GM23338 (cell line): ENCODE measurements around the gene CACNA2D4. TPM values are rescaled to one million over a fixed set of nuclear protein-coding genes. Genes with fewer than 3 reads are reported as not detected.

ENCODE experiments used
- ATAC-seq: fragments of 200-7000 bp; cut with Tn5 transposase; 3 replicates; pipeline ENCODE4 v1.9.1; 2020
- DNase-seq: peaks from one replicate; pipeline ENCODE4 v3.0.0-alpha.2; 2015; ENCODE audit warnings: low spot score
- H2AFZ ChIP-seq: fragments of 200-600 bp; sonication (generic); 2 replicates; pipeline ENCODE4 v1.8.0; 2016; ENCODE audit warnings: antibody characterized with exemption, mild to moderate bottlenecking, moderate library complexity
- H3F3A ChIP-seq: fragments of 200-600 bp; sonication (generic); replicated peaks from 2 replicates; pipeline ENCODE4 v1.8.0; 2017; ENCODE audit warnings: antibody characterized with exemption, mixed run types, low read depth
- H3K27ac ChIP-seq: fragments of 200-600 bp; sonication (generic); 2 replicates; pipeline ENCODE4 v1.6.1; 2016; ENCODE audit warnings: low read depth
- H3K27me3 ChIP-seq: fragments of 200-600 bp; sonication (generic); 2 replicates; pipeline ENCODE4 v1.8.0; 2016; ENCODE audit warnings: mild to moderate bottlenecking, mixed run types, moderate library complexity; ENCODE audit not compliant: insufficient read depth
- H3K36me3 ChIP-seq: fragments of 200-600 bp; sonication (generic); 2 replicates; pipeline ENCODE4 v1.8.0; 2016; ENCODE audit warnings: mild to moderate bottlenecking; ENCODE audit not compliant: insufficient read depth
- H3K4me1 ChIP-seq: fragments of 200-600 bp; sonication (generic); 2 replicates; pipeline ENCODE4 v1.8.0; 2016; ENCODE audit warnings: mild to moderate bottlenecking, moderate library complexity; ENCODE audit not compliant: insufficient read depth
- H3K4me2 ChIP-seq: fragments of 200-600 bp; sonication (generic); 2 replicates; pipeline ENCODE4 v1.7.1; 2017; ENCODE audit warnings: mixed run types
- H3K4me3 ChIP-seq: fragments of 200-600 bp; sonication (generic); 2 replicates; pipeline ENCODE4 v1.6.1; 2016; ENCODE audit warnings: mixed run types
- H3K79me2 ChIP-seq: fragments of 200-600 bp; sonication (generic); replicated peaks from 2 replicates; pipeline ENCODE4 v1.8.0; 2017; ENCODE audit warnings: mild to moderate bottlenecking; ENCODE audit not compliant: insufficient read depth
- H3K9me2 ChIP-seq: fragments of 200-600 bp; sonication (generic); 2 replicates; pipeline ENCODE4 v1.8.0; 2017; ENCODE audit not compliant: insufficient read depth
- H4K20me1 ChIP-seq: fragments of 200-600 bp; sonication (generic); replicated peaks from 2 replicates; pipeline ENCODE4 v1.8.0; 2017; ENCODE audit warnings: mild to moderate bottlenecking; ENCODE audit not compliant: insufficient read depth
- H3K27ac Mint-ChIP-seq: 2 replicates; pipeline ENCODE4 v1.8.0; 2020; ENCODE audit warnings: inconsistent platforms, mild to moderate bottlenecking, moderate library complexity, mixed read lengths
- H3K27me3 Mint-ChIP-seq: 3 replicates; pipeline ENCODE4 v1.8.0; 2022; ENCODE audit warnings: low read depth, mild to moderate bottlenecking, moderate library complexity, mixed read lengths, inconsistent platforms; ENCODE audit not compliant: insufficient read depth, poor library complexity
- H3K36me3 Mint-ChIP-seq: 3 replicates; pipeline ENCODE4 v1.8.0; 2021; ENCODE audit warnings: low read depth, mild to moderate bottlenecking, inconsistent platforms, moderate library complexity, mixed read lengths
- H3K4me1 Mint-ChIP-seq: 3 replicates; pipeline ENCODE4 v1.8.0; 2020; ENCODE audit warnings: mild to moderate bottlenecking, inconsistent platforms, mixed read lengths
- H3K4me3 Mint-ChIP-seq: 3 replicates; pipeline ENCODE4 v1.8.0; 2021; ENCODE audit warnings: moderate library complexity, mild to moderate bottlenecking, inconsistent platforms, mixed read lengths
- H3K9me3 Mint-ChIP-seq: 3 replicates; pipeline ENCODE4 v1.8.0; 2020; ENCODE audit warnings: moderate library complexity, mild to moderate bottlenecking, inconsistent platforms, mixed read lengths
- CREB1 ChIP-seq: fragments of 250-450 bp; sonication (Bioruptor Pico); IDR thresholded peaks from 2 replicates; pipeline ENCODE4 v1.5.0; 2020; ENCODE audit warnings: low read depth, mild to moderate bottlenecking, moderate library complexity
- CTCF ChIP-seq, 2 experiments: fragments of 200-600 bp in 1 of 2; sonication (generic) in 1 of 2; conservative IDR thresholded peaks; 2 replicates each; pipeline versions ENCODE4 v1.5.1 to v1.6.1; 2016 to 2017; ENCODE audit warnings: antibody characterized with exemption in 2 of 2, low read depth in 2 of 2, mild to moderate bottlenecking in 2 of 2, moderate library complexity in 1 of 2
- EZH2 ChIP-seq: fragments of 200-600 bp; sonication (generic); IDR thresholded peaks from one replicate; pipeline ENCODE4 v1.8.0; 2017; ENCODE audit warnings: antibody characterized with exemption, mild to moderate bottlenecking, low read depth; ENCODE audit not compliant: unreplicated experiment
- EZH2phosphoT487 ChIP-seq: fragments of 200-600 bp; sonication (generic); IDR thresholded peaks from one replicate; pipeline ENCODE4 v1.8.1; 2018; ENCODE audit warnings: antibody characterized with exemption; ENCODE audit not compliant: unreplicated experiment
- JUNB ChIP-seq: IDR thresholded peaks from one replicate; pipeline ENCODE4 v1.6.1; 2016; ENCODE audit warnings: antibody characterized with exemption; ENCODE audit not compliant: unreplicated experiment
- NANOG ChIP-seq: IDR thresholded peaks from 2 replicates; pipeline ENCODE4 v1.6.1; 2016; ENCODE audit warnings: antibody characterized with exemption, borderline replicate concordance
- POLR2AphosphoS5 ChIP-seq: IDR thresholded peaks from 2 replicates; pipeline ENCODE4 v1.6.1; 2016; ENCODE audit warnings: antibody characterized with exemption, low read depth
- REST ChIP-seq: IDR thresholded peaks from one replicate; pipeline ENCODE4 v1.6.1; 2018; ENCODE audit warnings: antibody characterized with exemption; ENCODE audit not compliant: unreplicated experiment
- STAT1 ChIP-seq: IDR thresholded peaks from one replicate; pipeline ENCODE4 v1.6.1; 2016; ENCODE audit warnings: antibody characterized with exemption; ENCODE audit not compliant: unreplicated experiment
- ZNF114 ChIP-seq: fragments of 250-450 bp; sonication (Bioruptor Pico); IDR thresholded peaks from 2 replicates; pipeline ENCODE4 v1.5.0; 2020; ENCODE audit warnings: mild to moderate bottlenecking, moderate library complexity
- ZNF331 ChIP-seq: fragments of 250-450 bp; sonication (Bioruptor Pico); IDR thresholded peaks from 2 replicates; pipeline ENCODE4 v1.5.0; 2020; ENCODE audit warnings: low read depth, mild to moderate bottlenecking, moderate library complexity
- ZNF462 ChIP-seq: fragments of 250-450 bp; sonication (Bioruptor Pico); IDR thresholded peaks from 2 replicates; pipeline ENCODE4 v1.5.0; 2020; ENCODE audit warnings: mild to moderate bottlenecking, moderate library complexity
- polyA plus RNA-seq: library from polyadenylated mRNA; unstranded; fragments of >200 nt; fragmentation: Nextera tagmentation; extraction: Ambion mirVana; gene quantifications from 2 replicates; pipeline ENCODE4 v1.2.1, GENCODE V29; 2016
- total RNA-seq: library from RNA; depleted of rRNA; stranded (reverse); fragments of >200 nt; shearing (Covaris generic); gene quantifications from 2 replicates; pipeline ENCODE4 v1.2.3, GENCODE V29; 2014

Gene CACNA2D4
- total and polyA plus RNA-seq, 2 experiments from 2014 or later: 0.07 to 0.24 TPM

DNA sequence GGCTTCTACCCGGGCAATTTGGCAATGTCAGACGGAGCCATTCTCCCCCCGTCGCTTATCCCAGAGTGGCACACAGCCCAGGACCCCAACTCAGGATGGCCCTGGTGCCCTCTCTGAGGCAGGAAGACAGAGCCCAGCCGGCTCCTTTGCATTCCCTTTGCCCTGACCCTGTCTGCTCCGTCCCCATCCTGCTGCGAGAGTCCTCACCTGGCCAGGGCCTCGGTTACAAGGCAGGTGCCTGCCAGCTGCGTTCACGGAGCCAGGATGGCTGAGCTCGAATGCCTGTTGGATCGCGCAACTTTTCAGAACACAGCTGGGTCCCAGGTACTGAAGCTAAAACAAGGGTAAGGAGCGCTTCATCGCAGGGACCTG is 79.5 kb downstream of the CACNA2D4 start (continued):
- TF ChIP-seq ZNF462 (CRISPR knock-in tag) (no peak), ZNF114 (CRISPR knock-in tag) (no peak), NANOG (no peak), REST (no peak)

DNA sequence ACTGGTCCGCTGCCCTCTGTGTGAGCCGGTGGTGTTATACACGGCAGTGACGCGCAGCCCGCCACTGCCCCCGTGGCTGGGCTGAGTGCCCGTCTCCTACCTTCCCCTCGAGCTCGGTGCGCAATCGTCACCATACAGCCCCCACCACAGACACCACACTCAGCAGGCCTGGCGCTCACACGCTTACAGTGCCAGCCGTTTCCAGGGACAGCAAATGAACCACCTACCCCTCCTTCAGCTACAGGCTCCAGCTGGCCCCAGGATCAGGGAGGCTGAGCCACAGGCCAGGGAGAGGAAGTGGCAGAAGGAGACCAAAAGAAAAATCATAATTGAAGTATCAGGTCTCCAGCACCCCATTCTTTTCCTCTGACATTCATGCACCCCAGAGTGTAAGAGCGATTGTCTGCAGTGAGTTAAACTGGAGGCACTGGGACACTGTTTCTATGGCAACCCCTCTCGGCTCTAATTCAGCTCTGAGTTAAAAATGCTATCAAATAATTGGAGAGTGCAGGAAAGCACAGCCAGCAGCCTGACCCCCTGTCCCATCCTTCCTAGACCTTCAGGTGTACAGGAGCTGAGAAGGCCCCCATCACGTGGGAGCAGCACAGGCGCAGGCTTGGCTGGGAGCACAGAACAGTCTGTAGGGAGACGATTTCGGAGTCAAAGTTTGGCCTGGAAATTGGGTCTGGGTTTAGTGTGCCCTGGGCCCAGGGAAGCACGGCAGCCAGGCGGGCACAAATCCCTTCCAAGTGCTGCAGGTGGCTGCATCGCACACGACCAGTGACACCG is 80.1 kb downstream of the CACNA2D4 start:
- Mint-ChIP-seq H3K27ac (no peak overlapping the region), H3K27me3 (peaks cover 10% of the 10 kb centered on the region), H3K36me3 (no peaks in the 10 kb centered on the region), H3K9me3 (no peaks in the 10 kb centered on the region), H3K4me3 (no peak overlapping the region), H3K4me1 (peaks cover 44% of the 10 kb centered on the region)
- Histone ChIP-seq H3K4me2 (no peak overlapping the region), H3K27ac (no peak overlapping the region), H2AFZ (no peak overlapping the region), H3K27me3 (no peaks in the 10 kb centered on the region), H4K20me1 (no peaks in the 10 kb centered on the region), H3K79me2 (no peaks in the 10 kb centered on the region), H3K4me1 (no peaks in the 10 kb centered on the region), H3K9me2 (no peaks in the 10 kb centered on the region), H3K36me3 (no peaks in the 10 kb centered on the region), H3K4me3 (no peak overlapping the region), H3F3A (no peaks in the 10 kb centered on the region)
- ATAC-seq (no peak), DNase-seq (no peak)
- TF ChIP-seq STAT1 (no peak), EZH2 (no peak), CREB1 (no peak), JUNB (no peak), CTCF (conservative IDR thresholded peaks at IDR 0.05; ENCODE audit: low read depth in 2 of 2) (no peak), ZNF331 (no peak), EZH2phosphoT487 (no peak), POLR2AphosphoS5 (no peak)
